Right lobe of liver (tissue), 4 donors: Measurements from ENCODE around the gene CILP2.

Experiments used
- POLR2A ChIP-seq: fragments of 450-650 bp; IDR thresholded peaks from one replicate; pipeline ENCODE4 v1.6.1; 2017; ENCODE audit warnings: antibody characterized with exemption, mild to moderate bottlenecking
- TF ChIP-seq, protein P1 (sequence below), 4 donors: fragments of 200-600 bp in 3 of 4; fragments of 450-650 bp in 1 of 4; IDR thresholded peaks; one replicate each; pipeline versions ENCODE4 v1.5.1 to v1.8.0; 2016 to 2022; ENCODE audit warnings: antibody characterized with exemption in 4 of 4, mild to moderate bottlenecking in 2 of 4
- donor health status: DM: no; HTN: no; CAD: no.
- donor health status: DM: no; HTN: no; CAD: no.
- donor health status: DM: no; HTN: yes; CAD: no.

GRCh38 chr19:19553670-19554069, 15.6 kb downstream of the CILP2 start:
- TF ChIP-seq, protein P1, sequence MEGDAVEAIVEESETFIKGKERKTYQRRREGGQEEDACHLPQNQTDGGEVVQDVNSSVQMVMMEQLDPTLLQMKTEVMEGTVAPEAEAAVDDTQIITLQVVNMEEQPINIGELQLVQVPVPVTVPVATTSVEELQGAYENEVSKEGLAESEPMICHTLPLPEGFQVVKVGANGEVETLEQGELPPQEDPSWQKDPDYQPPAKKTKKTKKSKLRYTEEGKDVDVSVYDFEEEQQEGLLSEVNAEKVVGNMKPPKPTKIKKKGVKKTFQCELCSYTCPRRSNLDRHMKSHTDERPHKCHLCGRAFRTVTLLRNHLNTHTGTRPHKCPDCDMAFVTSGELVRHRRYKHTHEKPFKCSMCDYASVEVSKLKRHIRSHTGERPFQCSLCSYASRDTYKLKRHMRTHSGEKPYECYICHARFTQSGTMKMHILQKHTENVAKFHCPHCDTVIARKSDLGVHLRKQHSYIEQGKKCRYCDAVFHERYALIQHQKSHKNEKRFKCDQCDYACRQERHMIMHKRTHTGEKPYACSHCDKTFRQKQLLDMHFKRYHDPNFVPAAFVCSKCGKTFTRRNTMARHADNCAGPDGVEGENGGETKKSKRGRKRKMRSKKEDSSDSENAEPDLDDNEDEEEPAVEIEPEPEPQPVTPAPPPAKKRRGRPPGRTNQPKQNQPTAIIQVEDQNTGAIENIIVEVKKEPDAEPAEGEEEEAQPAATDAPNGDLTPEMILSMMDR (IDR thresholded peaks at IDR 0.05): no peak
- no peak for TF ChIP-seq POLR2A
